ENCODE data around the gene ZNF432. TPM values are rescaled to one million over a fixed set of nuclear protein-coding genes. Genes with fewer than 3 reads are reported as not detected.
"Not testable (repeated sequence)": the region's sequence is repeated elsewhere in the genome, so short reads cannot be mapped to it uniquely, and the experiment has no call there.

Gene ZNF432
- total RNA-seq (10 to 100 TPM in 1 of 2 donors, 1 to 10 TPM in 1; 8.7 to 11.2 TPM), polyA plus RNA-seq (ENCODE audit: insufficient read length in 6 of 6) (10 to 100 TPM; 22.1 to 27.9 (median 25.7) TPM)
- long read RNA-seq, donor 1, partial matches to known transcripts = 0 of 1 reads
- long read RNA-seq, donor 1, other reads (novel, unspliced or antisense) = 0 of 1 reads
- long read RNA-seq, donor 2, transcript ZNF432-201 (5 exons, 2,577 nt) = major isoform, 5 of 5 reads
- long read RNA-seq, donor 2, partial matches to known transcripts = 0 of 5 reads
- long read RNA-seq, donor 2, other reads (novel, unspliced or antisense) = 0 of 5 reads
- long read RNA-seq, donor 3, partial matches to known transcripts = 0 of 2 reads
- long read RNA-seq, donor 3, other reads (novel, unspliced or antisense) = 0 of 2 reads
- long read RNA-seq, donor 4 = 0 reads
- long read RNA-seq, donor 5, transcript ZNF432-201 (5 exons, 2,577 nt) = major isoform, 5 of 6 reads
- long read RNA-seq, donor 5, partial matches to known transcripts = 0 of 6 reads
- long read RNA-seq, donor 5, other reads (novel, unspliced or antisense) = 0 of 6 reads
- long read RNA-seq, donor 6, partial matches to known transcripts = 0 of 1 reads
- long read RNA-seq, donor 6, other reads (novel, unspliced or antisense) = 0 of 1 reads
- long read RNA-seq, donor 7, full-length matches to known transcripts = 2 of 2 reads
- long read RNA-seq, donor 7, partial matches to known transcripts = 0 of 2 reads
- long read RNA-seq, donor 7, other reads (novel, unspliced or antisense) = 0 of 2 reads
- long read RNA-seq, donor 8, partial matches to known transcripts = 7 of 10 reads
- long read RNA-seq, donor 8, other reads (novel, unspliced or antisense) = 0 of 10 reads
- long read RNA-seq, donor 9 = 0 reads
- long read RNA-seq, donor 10 = 0 reads
- long read RNA-seq, donor 11 = 0 reads
- long read RNA-seq, donor 12, partial matches to known transcripts = 0 of 2 reads
- long read RNA-seq, donor 12, other reads (novel, unspliced or antisense) = 0 of 2 reads

DNA sequence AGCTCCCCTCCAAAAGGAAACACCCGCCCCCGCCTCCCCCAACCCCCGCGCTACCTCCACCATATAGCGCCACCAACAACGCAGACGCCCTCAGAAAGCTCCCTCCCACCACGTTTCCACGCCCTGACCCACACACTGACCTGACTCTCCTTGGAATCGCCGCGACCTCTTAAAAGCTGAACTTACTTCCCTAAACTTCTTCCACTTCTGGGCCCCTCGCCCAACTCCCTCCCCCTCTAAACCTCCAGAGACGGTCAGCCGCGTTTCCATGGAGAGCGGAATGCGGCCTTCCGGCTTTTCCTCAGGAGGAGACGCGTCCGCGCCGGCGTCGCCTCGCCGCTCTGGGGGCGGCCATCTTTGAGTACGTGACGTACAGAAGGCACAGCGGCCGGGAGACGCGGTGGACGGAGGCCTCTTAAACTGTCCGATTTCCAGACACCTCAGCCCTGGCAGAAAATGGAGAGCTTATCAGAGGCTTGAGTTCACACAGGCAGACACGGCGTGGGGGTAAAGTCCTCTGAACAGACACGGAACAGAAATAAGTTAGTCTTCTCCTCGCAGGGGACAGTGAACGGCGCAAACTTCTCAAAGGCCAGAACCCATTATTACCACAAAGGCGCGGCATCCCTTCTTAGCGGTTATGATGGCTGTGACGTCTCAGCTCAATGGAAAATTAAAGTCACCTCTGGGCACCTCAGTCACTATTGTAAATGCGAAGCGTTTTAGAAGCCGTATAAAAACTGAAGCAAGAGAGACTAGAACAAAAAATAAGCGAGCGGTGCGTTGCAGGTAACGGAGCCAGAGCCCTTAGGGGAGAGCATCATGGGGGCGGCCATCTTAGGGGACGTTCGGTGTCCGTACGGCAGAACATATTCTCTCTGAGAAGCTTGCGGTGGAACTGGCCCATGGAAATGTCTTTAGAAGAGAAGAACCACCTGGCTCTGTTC, at the start of gene ZNF432:
Gene ZNF432, minus strand, starts transcription at position 284 of the 947 bp plus-strand sequence. CDS start 1,970 bp downstream, outside the sequence.
- Histone ChIP-seq H3K36me3 (peaks cover 0 to 30% of the 10 kb centered on the region in 2 donors), H3K4me3 (peak within 1 kb of the TSS; percentile 49 to 58), H3K4me1 (peaks cover 0 to 4% of the 10 kb centered on the region in 2 donors), H3K9me3 (peaks cover 0 to 59% of the 10 kb centered on the region in 2 donors), H3K27ac (peak within 1 kb of the TSS; percentile 93 to 98), H3K27me3 (no peaks in the 10 kb centered on the region)
- ATAC-seq = peak; percentile 98
- TF ChIP-seq, protein P1, sequence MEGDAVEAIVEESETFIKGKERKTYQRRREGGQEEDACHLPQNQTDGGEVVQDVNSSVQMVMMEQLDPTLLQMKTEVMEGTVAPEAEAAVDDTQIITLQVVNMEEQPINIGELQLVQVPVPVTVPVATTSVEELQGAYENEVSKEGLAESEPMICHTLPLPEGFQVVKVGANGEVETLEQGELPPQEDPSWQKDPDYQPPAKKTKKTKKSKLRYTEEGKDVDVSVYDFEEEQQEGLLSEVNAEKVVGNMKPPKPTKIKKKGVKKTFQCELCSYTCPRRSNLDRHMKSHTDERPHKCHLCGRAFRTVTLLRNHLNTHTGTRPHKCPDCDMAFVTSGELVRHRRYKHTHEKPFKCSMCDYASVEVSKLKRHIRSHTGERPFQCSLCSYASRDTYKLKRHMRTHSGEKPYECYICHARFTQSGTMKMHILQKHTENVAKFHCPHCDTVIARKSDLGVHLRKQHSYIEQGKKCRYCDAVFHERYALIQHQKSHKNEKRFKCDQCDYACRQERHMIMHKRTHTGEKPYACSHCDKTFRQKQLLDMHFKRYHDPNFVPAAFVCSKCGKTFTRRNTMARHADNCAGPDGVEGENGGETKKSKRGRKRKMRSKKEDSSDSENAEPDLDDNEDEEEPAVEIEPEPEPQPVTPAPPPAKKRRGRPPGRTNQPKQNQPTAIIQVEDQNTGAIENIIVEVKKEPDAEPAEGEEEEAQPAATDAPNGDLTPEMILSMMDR (IDR thresholded peaks at IDR 0.05) = no peak
- intact Hi-C loops (cut with DNase I) = no loop called here
- DNase-seq = peak; percentile 96 to 99 (median 97)

DNA sequence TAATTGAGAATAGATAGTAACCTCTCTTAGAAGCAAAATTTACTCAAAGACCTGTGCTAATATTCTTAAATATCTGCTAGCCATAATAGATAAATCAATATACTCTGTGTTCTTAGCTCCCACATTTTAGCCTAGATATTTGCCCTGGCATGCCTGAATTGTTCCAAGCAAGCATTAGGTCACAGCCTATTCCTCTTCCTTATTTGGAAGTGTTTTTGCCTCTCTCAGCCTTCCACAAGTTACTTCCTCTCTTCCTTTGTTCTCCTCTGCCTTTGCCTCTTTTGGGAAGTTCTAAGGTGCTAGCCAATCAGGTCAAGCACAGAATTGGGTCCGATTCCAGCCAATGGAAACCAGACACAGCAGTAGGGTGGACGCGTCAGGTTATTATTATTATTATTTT, 47.8 kb upstream of the ZNF432 start:
- Histone ChIP-seq H3K4me1 (peaks cover 13 to 21% of the 10 kb centered on the region in 2 donors), H3K36me3 (peaks cover 0 to 24% of the 10 kb centered on the region in 2 donors), H3K9me3 (peaks cover 0 to 68% of the 10 kb centered on the region in 2 donors)
- intact Hi-C loops (cut with DNase I); H3K4me3 ChIP-seq; DNase-seq; H3K27me3 ChIP-seq; ATAC-seq; H3K27ac ChIP-seq: not testable (repeated sequence)

DNA sequence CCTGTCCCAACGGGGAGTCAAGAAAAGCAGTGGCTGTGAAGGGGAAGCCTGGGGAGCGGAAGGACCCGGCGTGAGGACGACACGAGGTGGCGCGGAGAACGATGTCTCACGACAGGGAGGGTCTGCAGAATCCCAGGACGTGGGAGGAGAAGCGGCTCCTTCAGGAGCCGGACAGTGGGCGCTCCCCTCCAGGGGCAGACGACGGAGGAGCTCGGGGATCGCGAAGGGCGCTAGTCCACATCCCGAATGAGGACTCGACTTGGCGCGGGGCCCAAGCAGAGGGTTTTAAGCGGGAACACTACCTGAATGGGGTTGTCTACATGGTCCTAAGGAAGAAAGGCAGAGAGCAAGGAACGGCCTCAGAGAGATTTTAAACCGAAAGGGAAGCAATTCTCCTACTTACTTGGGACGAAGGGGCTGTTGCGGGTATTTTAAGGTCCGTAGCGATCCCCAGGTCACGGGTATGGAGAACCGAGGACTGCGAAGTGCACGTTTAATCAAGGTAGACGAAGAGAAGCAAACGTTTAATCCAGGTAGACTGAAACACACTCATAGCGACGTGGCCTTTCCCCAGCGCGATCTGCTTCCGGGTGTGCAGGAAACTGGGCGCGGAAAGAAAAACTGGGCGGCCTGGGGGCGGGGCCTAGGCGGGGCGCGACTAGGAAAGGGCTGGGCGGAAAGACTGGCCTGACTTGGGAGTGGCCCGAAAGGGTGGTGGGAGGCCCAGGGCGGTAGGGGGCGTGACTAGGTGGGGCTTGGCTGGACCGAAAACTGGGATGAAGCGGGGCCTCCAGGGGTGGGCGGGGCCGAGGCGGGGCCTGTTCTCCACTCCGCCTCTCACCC, 46.8 kb upstream of the ZNF432 start, which contains the start of gene ZNF841:
Gene ZNF841, minus strand, starts transcription at position 594 of the 843 bp plus-strand sequence. CDS start 10,964 bp downstream, outside the sequence.
- peaks cover 13 to 21% of the 10 kb centered on the region in 2 donors for H3K4me1 ChIP-seq
- H3K36me3 ChIP-seq = peaks cover 0 to 34% of the 10 kb centered on the region in 2 donors
- TF ChIP-seq, protein P1 (IDR thresholded peaks at IDR 0.05) = no peak
- ATAC-seq (peak; percentile 100), DNase-seq (peak; percentile 81 to 97 (median 92))
- peak within 1 kb of the TSS; percentile 82 to 86 for H3K4me3 ChIP-seq
- intact Hi-C loops (cut with DNase I) = no loop called here
- peaks cover 0 to 64% of the 10 kb centered on the region in 2 donors for H3K9me3 ChIP-seq
- no peaks in the 10 kb centered on the region for H3K27me3 ChIP-seq
- peak within 1 kb of the TSS; percentile 65 to 81 for H3K27ac ChIP-seq

DNA sequence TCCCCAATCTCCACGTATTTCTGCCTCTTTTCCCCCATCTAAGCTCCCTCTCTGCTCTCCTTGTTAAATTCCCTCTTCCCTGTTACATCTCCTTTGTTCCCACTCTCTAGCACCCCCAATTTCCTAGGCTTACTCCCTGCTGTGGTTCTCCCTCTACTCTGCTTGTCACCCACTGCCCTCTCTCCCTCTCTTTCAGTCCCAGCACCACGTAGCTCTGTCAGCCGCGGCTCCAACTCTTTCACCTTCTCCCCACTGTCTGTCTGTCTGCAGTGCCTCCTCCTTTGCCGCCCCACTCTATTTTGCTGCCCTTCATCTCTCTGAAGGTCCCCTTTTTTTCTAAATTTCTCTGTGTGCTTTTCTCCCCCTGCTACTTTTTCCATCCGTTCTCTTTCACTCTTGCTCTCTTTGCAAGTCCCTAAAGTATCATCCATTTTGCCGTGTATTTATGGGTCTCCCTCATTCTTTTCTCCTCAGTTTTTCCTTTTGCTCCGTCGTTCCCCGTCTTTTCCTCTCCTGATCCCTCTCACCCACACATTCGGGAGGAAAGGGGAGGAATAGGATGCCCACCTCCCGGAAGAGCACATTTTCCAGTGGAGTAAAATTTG, 46.0 kb upstream of the ZNF432 start:
- TF ChIP-seq, protein P1 (IDR thresholded peaks at IDR 0.05) = no peak
- peaks cover 0 to 42% of the 10 kb centered on the region in 2 donors for H3K36me3 ChIP-seq
- H3K27me3 ChIP-seq = no peaks in the 10 kb centered on the region
- H3K4me1 ChIP-seq = peaks cover 13 to 21% of the 10 kb centered on the region in 2 donors
- H3K9me3 ChIP-seq = peaks cover 0 to 64% of the 10 kb centered on the region in 2 donors
- ATAC-seq (peak; percentile 21), DNase-seq (peak in 1 of 4 donors; percentile 7)
- H3K4me3 ChIP-seq = peak overlapping the region; percentile 82 to 86
- intact Hi-C loops (cut with DNase I) = no loop called here
- peak overlapping the region in 1 of 2 donors; percentile 81 for H3K27ac ChIP-seq

All from left lung (tissue), 14 donors.